ENCODE data around the gene AP2A2. TPM values are rescaled to one million over a fixed set of nuclear protein-coding genes. Genes with fewer than 3 reads are reported as not detected.
A peak's percentile ranks its signal among the peaks of the same experiment; 100 is the strongest.

The AP2A2 gene
- total RNA-seq, 1 experiment from 2014 or later, result 92.9 TPM

DNA sequence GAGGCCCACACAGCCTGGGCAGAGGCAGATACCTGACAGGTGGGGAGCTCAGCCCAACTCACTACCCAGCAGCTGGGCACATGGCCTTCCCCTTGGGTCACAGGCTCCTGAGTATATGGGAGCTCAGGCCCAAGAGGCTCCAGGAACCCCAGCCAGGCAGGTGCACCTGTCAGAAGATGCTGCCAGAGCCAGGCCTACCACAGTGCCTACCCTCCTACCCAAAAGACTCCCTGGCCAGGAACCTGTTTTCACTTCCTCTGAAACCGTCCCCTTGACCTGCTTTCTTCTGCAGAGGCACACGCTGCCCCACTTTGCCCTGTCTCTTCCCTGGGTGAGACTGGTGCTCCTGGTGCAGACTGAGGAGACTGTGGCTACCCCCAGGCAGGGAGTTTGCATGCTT is 18.0 kb upstream of the AP2A2 start:
- no peak overlapping the region for H3K27ac Mint-ChIP-seq (ENCODE audit: unreplicated experiment)
- H3K4me3 Mint-ChIP-seq (ENCODE audit: low read depth, unreplicated experiment), result no peak overlapping the region
- TF ChIP-seq, protein P1, sequence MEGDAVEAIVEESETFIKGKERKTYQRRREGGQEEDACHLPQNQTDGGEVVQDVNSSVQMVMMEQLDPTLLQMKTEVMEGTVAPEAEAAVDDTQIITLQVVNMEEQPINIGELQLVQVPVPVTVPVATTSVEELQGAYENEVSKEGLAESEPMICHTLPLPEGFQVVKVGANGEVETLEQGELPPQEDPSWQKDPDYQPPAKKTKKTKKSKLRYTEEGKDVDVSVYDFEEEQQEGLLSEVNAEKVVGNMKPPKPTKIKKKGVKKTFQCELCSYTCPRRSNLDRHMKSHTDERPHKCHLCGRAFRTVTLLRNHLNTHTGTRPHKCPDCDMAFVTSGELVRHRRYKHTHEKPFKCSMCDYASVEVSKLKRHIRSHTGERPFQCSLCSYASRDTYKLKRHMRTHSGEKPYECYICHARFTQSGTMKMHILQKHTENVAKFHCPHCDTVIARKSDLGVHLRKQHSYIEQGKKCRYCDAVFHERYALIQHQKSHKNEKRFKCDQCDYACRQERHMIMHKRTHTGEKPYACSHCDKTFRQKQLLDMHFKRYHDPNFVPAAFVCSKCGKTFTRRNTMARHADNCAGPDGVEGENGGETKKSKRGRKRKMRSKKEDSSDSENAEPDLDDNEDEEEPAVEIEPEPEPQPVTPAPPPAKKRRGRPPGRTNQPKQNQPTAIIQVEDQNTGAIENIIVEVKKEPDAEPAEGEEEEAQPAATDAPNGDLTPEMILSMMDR (IDR thresholded peaks at IDR 0.05; ENCODE audit: unreplicated experiment), result no peak
- DNase-seq, result no peak
- intact Hi-C loops (cut with micrococcal nuclease; ENCODE audit: unreplicated experiment), result no loop called here
- peaks cover 28% of the 10 kb centered on the region for H3K36me3 Mint-ChIP-seq (ENCODE audit: insufficient read depth, unreplicated experiment)
- CTCF ChIA-PET, result interaction anchor here (0.7 kb wide), 1 partner anchor 682 kb away, joined by 4 read pairs; no protein-coding TSS in a partner anchor
- H3K27me3 Mint-ChIP-seq (ENCODE audit: unreplicated experiment), result no peaks in the 10 kb centered on the region
- no TSS peak for BruUV-seq (replicated peaks)
- no peaks in the 10 kb centered on the region for H3K9me3 Mint-ChIP-seq (ENCODE audit: low read depth, unreplicated experiment)
- no peaks in the 10 kb centered on the region for H3K4me1 Mint-ChIP-seq (ENCODE audit: low read depth, unreplicated experiment)

DNA sequence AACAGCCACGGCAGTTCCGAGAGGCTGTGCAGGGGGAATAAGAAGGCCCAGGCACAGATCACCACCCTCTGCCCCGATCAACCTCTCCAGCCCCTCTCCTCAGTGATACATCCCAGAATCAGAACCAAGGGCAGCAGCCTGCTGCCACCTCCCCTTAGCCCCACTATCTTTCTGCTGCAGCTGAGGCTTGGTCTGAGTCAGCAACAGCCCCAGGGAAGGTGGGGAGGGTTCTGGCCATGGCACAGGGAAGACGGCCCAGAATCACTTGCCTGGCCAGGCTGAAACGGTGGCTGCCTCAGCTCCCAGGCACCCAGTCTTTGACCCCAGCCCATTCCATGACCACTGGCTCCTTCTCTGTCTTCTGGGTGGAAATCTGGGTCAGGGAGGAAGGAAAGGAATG is 17.4 kb upstream of the AP2A2 start:
- CTCF ChIA-PET, result no interaction called here
- TF ChIP-seq, protein P1 (IDR thresholded peaks at IDR 0.05; ENCODE audit: unreplicated experiment), result no peak
- Mint-ChIP-seq H3K4me1 (ENCODE audit: low read depth, unreplicated experiment) (no peaks in the 10 kb centered on the region), H3K9me3 (ENCODE audit: low read depth, unreplicated experiment) (no peaks in the 10 kb centered on the region), H3K27me3 (ENCODE audit: unreplicated experiment) (no peaks in the 10 kb centered on the region), H3K27ac (ENCODE audit: unreplicated experiment) (no peak overlapping the region), H3K4me3 (ENCODE audit: low read depth, unreplicated experiment) (no peak overlapping the region), H3K36me3 (ENCODE audit: insufficient read depth, unreplicated experiment) (peaks cover 23% of the 10 kb centered on the region)
- intact Hi-C loops (cut with micrococcal nuclease; ENCODE audit: unreplicated experiment), result no loop called here
- no peak for DNase-seq
- BruUV-seq (replicated peaks), result no TSS peak

- DNase-seq, result no peak
- no peaks in the 10 kb centered on the region for H3K27me3 Mint-ChIP-seq (ENCODE audit: unreplicated experiment)
- intact Hi-C loops (cut with micrococcal nuclease; ENCODE audit: unreplicated experiment), result no loop called here
- H3K9me3 Mint-ChIP-seq (ENCODE audit: low read depth, unreplicated experiment), result no peaks in the 10 kb centered on the region
- H3K4me1 Mint-ChIP-seq (ENCODE audit: low read depth, unreplicated experiment), result no peaks in the 10 kb centered on the region
- peak overlapping the region; percentile 71 for H3K4me3 Mint-ChIP-seq (ENCODE audit: low read depth, unreplicated experiment)
- TF ChIP-seq, protein P1 (IDR thresholded peaks at IDR 0.05; ENCODE audit: unreplicated experiment), result no peak
- no peak overlapping the region for H3K27ac Mint-ChIP-seq (ENCODE audit: unreplicated experiment)
- H3K36me3 Mint-ChIP-seq (ENCODE audit: insufficient read depth, unreplicated experiment), result peaks cover 18% of the 10 kb centered on the region
- TSS peak; percentile 41 for BruUV-seq (replicated peaks)
- CTCF ChIA-PET, result no interaction called here
Observed at GRCh38 chr11:909406-909805, 16.3 kb upstream of the AP2A2 start.

- DNase-seq, result no peak
- Mint-ChIP-seq H3K9me3 (ENCODE audit: low read depth, unreplicated experiment) (no peaks in the 10 kb centered on the region), H3K27ac (ENCODE audit: unreplicated experiment) (peak overlapping the region; percentile 54), H3K4me1 (ENCODE audit: low read depth, unreplicated experiment) (no peaks in the 10 kb centered on the region), H3K4me3 (ENCODE audit: low read depth, unreplicated experiment) (peak overlapping the region; percentile 71), H3K27me3 (ENCODE audit: unreplicated experiment) (no peaks in the 10 kb centered on the region), H3K36me3 (ENCODE audit: insufficient read depth, unreplicated experiment) (peaks cover 18% of the 10 kb centered on the region)
- TF ChIP-seq, protein P1 (IDR thresholded peaks at IDR 0.05; ENCODE audit: unreplicated experiment), result no peak
- CTCF ChIA-PET, result no interaction called here
- BruUV-seq (replicated peaks), result no TSS peak
- intact Hi-C loops (cut with micrococcal nuclease; ENCODE audit: unreplicated experiment), result no loop called here
Observed at GRCh38 chr11:910044-910588, 15.6 kb upstream of the AP2A2 start.
